Measurements from ENCODE around the gene ANO2. TPM values are rescaled to one million over a fixed set of nuclear protein-coding genes. Genes with fewer than 3 reads are reported as not detected.
A peak's percentile ranks its signal among the peaks of the same experiment; 100 is the strongest.
"Not testable (repeated sequence)": the region's sequence is repeated elsewhere in the genome, so short reads cannot be mapped to it uniquely, and the experiment has no call there.

The ANO2 gene
- total and polyA plus RNA-seq, 5 donors from 2014 or later = 0.10 TPM; not detected in 4

- Mint-ChIP-seq H3K27ac (no peak overlapping the region), H3K27me3 (no peaks in the 10 kb centered on the region), H3K4me3 (no peak overlapping the region), H3K36me3 (no peaks in the 10 kb centered on the region), H3K4me1 (no peaks in the 10 kb centered on the region), H3K9me3 (peaks cover 0 to 3% (median 0%) of the 10 kb centered on the region in 7 donors)
- H3K27me3 ChIP-seq (ENCODE audit: control insufficient read depth, insufficient read depth, low read length) = no peaks in the 10 kb centered on the region
- ATAC-seq (ENCODE audit: low read depth in 2 of 2) (no peak), DNase-seq (no peak)
- no peak overlapping the region for H3K4me3 ChIP-seq (ENCODE audit: low read depth, low read length)
- no peaks in the 10 kb centered on the region for H3K9me3 ChIP-seq (ENCODE audit: control insufficient read depth in 2 of 2, low read length in 2 of 2)
- no peak overlapping the region for H3K27ac ChIP-seq (ENCODE audit: insufficient read depth, low read length, poor library complexity, severe bottlenecking)
- H3K36me3 ChIP-seq (ENCODE audit: control insufficient read depth, insufficient read depth, low read length) = no peaks in the 10 kb centered on the region
- H3K4me1 ChIP-seq (ENCODE audit: control insufficient read depth, insufficient read depth, low read length, poor library complexity, severe bottlenecking) = no peaks in the 10 kb centered on the region
Observed at GRCh38 chr12:5554711-5555110, 390.3 kb downstream of the ANO2 start.

- H3K4me3 Mint-ChIP-seq = no peak overlapping the region
- peaks cover 4% of the 10 kb centered on the region for H3K27me3 Mint-ChIP-seq
- H3K27ac Mint-ChIP-seq = no peak overlapping the region
- no peaks in the 10 kb centered on the region for H3K36me3 ChIP-seq (ENCODE audit: control insufficient read depth, insufficient read depth, low read length)
- DNase-seq = no peak
- no peak overlapping the region for H3K27ac ChIP-seq (ENCODE audit: insufficient read depth, low read length, poor library complexity, severe bottlenecking)
- H3K4me3 ChIP-seq (ENCODE audit: low read depth, low read length) = no peak overlapping the region
- H3K4me1 ChIP-seq (ENCODE audit: control insufficient read depth, insufficient read depth, low read length, poor library complexity, severe bottlenecking) = no peaks in the 10 kb centered on the region
- H3K9me3 ChIP-seq (ENCODE audit: control insufficient read depth in 2 of 2, low read length in 2 of 2) = no peaks in the 10 kb centered on the region
- H3K36me3 Mint-ChIP-seq = no peaks in the 10 kb centered on the region
- H3K27me3 ChIP-seq (ENCODE audit: control insufficient read depth, insufficient read depth, low read length) = no peaks in the 10 kb centered on the region
- no peaks in the 10 kb centered on the region for H3K4me1 Mint-ChIP-seq
- no peak for ATAC-seq (ENCODE audit: low read depth in 2 of 2)
- peaks cover 0 to 11% (median 4%) of the 10 kb centered on the region in 7 donors for H3K9me3 Mint-ChIP-seq
Observed at GRCh38 chr12:5549011-5549410, 396.0 kb downstream of the ANO2 start.

DNA sequence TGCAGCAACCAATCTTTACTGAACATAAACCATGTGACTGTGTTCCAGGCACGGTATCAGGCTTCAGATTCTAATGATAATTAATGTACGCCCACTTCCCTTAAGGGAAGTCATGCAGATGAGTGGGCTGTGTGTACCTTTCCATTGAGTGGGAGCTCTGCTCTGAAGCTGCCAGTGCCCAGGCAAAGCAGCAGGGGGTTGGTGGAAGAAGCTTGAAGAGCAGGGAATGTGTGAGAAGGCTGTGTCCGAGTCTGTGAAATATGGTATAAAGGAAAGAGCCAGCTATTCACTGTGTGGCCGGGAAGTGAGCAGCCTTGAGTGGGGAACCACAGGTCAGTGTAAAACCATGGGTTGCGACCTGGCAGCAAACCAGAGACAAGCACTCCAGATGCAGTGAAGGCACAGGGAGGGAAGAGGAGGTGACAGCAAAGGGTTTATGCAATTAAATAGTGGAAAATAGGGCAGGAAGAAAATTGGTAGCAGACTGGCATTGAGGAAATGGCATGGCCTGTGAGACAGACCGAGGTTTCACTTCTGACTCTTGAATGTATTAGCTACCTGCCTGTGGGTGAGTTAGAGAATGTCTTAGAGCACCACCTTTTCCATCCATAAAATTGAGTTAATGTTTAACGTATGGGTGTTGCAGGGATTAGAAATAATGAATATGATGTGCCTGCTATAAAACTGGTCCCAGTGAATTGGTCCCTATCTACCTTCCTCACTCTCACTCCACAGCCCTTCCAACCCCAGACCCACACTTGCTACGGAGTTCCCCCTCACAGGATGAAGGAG is 396.7 kb downstream of the ANO2 start:
- DNase-seq = no peak
- no peak overlapping the region for H3K4me3 Mint-ChIP-seq
- H3K27ac Mint-ChIP-seq = no peak overlapping the region
- H3K36me3 ChIP-seq (ENCODE audit: control insufficient read depth, insufficient read depth, low read length) = no peaks in the 10 kb centered on the region
- no peaks in the 10 kb centered on the region for H3K9me3 ChIP-seq (ENCODE audit: control insufficient read depth in 2 of 2, low read length in 2 of 2)
- H3K4me1 Mint-ChIP-seq = no peaks in the 10 kb centered on the region
- no peaks in the 10 kb centered on the region for H3K4me1 ChIP-seq (ENCODE audit: control insufficient read depth, insufficient read depth, low read length, poor library complexity, severe bottlenecking)
- peaks cover 4% of the 10 kb centered on the region for H3K27me3 Mint-ChIP-seq
- peaks cover 0 to 17% (median 4%) of the 10 kb centered on the region in 7 donors for H3K9me3 Mint-ChIP-seq
- H3K27me3 ChIP-seq (ENCODE audit: control insufficient read depth, insufficient read depth, low read length) = no peaks in the 10 kb centered on the region
- H3K4me3 ChIP-seq (ENCODE audit: low read depth, low read length) = no peak overlapping the region
- no peak overlapping the region for H3K27ac ChIP-seq (ENCODE audit: insufficient read depth, low read length, poor library complexity, severe bottlenecking)
- H3K36me3 Mint-ChIP-seq = no peaks in the 10 kb centered on the region
- ATAC-seq (ENCODE audit: low read depth in 2 of 2) = no peak

- Mint-ChIP-seq H3K4me3 (no peak overlapping the region), H3K9me3 (peaks cover 0 to 23% (median 6%) of the 10 kb centered on the region in 7 donors), H3K4me1 (no peaks in the 10 kb centered on the region), H3K27ac (no peak overlapping the region), H3K36me3 (no peaks in the 10 kb centered on the region), H3K27me3 (peaks cover 4% of the 10 kb centered on the region)
- H3K4me1 ChIP-seq (ENCODE audit: control insufficient read depth, insufficient read depth, low read length, poor library complexity, severe bottlenecking) = no peaks in the 10 kb centered on the region
- H3K4me3 ChIP-seq (ENCODE audit: low read depth, low read length) = no peak overlapping the region
- no peak overlapping the region for H3K27ac ChIP-seq (ENCODE audit: insufficient read depth, low read length, poor library complexity, severe bottlenecking)
- no peaks in the 10 kb centered on the region for H3K9me3 ChIP-seq (ENCODE audit: control insufficient read depth in 2 of 2, low read length in 2 of 2)
- H3K27me3 ChIP-seq (ENCODE audit: control insufficient read depth, insufficient read depth, low read length) = no peaks in the 10 kb centered on the region
- ATAC-seq (ENCODE audit: low read depth in 2 of 2) (no peak), DNase-seq (no peak)
- no peaks in the 10 kb centered on the region for H3K36me3 ChIP-seq (ENCODE audit: control insufficient read depth, insufficient read depth, low read length)
Observed at GRCh38 chr12:5546616-5547015, 398.4 kb downstream of the ANO2 start.

DNA sequence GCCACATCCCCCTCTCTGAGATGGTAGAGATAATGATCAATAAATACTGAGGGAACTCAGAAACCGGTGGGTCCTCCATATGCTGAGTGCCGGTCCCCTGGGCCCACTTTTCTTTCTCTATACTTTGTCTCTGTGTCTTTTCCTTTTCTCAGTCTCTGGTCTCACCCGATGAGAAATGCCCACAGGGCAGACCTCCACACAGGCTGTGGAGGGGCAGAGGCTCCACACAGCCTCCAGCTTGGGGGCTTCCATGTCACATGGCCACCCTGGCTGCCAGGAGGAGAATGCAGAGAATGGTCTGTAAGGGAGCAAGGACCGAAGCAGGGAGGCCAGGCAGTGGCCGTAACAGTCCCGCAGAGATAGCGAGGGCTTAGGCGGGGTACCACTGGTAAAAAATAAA is 407.3 kb downstream of the ANO2 start:
- Mint-ChIP-seq H3K4me3 (no peak overlapping the region), H3K27ac (no peak overlapping the region), H3K4me1 (no peaks in the 10 kb centered on the region), H3K36me3 (no peaks in the 10 kb centered on the region), H3K27me3 (peaks cover 12% of the 10 kb centered on the region), H3K9me3 (peaks cover 0 to 10% (median 5%) of the 10 kb centered on the region in 7 donors)
- H3K9me3 ChIP-seq (ENCODE audit: control insufficient read depth in 2 of 2, low read length in 2 of 2) = no peaks in the 10 kb centered on the region
- H3K4me1 ChIP-seq (ENCODE audit: control insufficient read depth, insufficient read depth, low read length, poor library complexity, severe bottlenecking) = no peaks in the 10 kb centered on the region
- H3K36me3 ChIP-seq (ENCODE audit: control insufficient read depth, insufficient read depth, low read length) = no peaks in the 10 kb centered on the region
- DNase-seq (no peak), ATAC-seq (ENCODE audit: low read depth in 2 of 2) (no peak)
- no peak overlapping the region for H3K27ac ChIP-seq (ENCODE audit: insufficient read depth, low read length, poor library complexity, severe bottlenecking)
- H3K27me3 ChIP-seq (ENCODE audit: control insufficient read depth, insufficient read depth, low read length) = no peaks in the 10 kb centered on the region
- no peak overlapping the region for H3K4me3 ChIP-seq (ENCODE audit: low read depth, low read length)

GRCh38 chr12:5537026-5537615 is 407.9 kb downstream of the ANO2 start:
- DNase-seq; ATAC-seq (ENCODE audit: low read depth in 2 of 2); H3K4me3 ChIP-seq (ENCODE audit: low read depth, low read length); H3K9me3 ChIP-seq (ENCODE audit: control insufficient read depth in 2 of 2, low read length in 2 of 2); H3K4me3 Mint-ChIP-seq; H3K4me1 ChIP-seq (ENCODE audit: control insufficient read depth, insufficient read depth, low read length, poor library complexity, severe bottlenecking); H3K27ac ChIP-seq (ENCODE audit: insufficient read depth, low read length, poor library complexity, severe bottlenecking); H3K4me1 Mint-ChIP-seq; H3K36me3 Mint-ChIP-seq; H3K36me3 ChIP-seq (ENCODE audit: control insufficient read depth, insufficient read depth, low read length); H3K27me3 ChIP-seq (ENCODE audit: control insufficient read depth, insufficient read depth, low read length): not testable (repeated sequence)
- Mint-ChIP-seq H3K27ac (peak overlapping the region in 1 of 3 donors; percentile 43), H3K9me3 (peaks cover 0 to 12% (median 5%) of the 10 kb centered on the region in 7 donors), H3K27me3 (peaks cover 12% of the 10 kb centered on the region)

DNA sequence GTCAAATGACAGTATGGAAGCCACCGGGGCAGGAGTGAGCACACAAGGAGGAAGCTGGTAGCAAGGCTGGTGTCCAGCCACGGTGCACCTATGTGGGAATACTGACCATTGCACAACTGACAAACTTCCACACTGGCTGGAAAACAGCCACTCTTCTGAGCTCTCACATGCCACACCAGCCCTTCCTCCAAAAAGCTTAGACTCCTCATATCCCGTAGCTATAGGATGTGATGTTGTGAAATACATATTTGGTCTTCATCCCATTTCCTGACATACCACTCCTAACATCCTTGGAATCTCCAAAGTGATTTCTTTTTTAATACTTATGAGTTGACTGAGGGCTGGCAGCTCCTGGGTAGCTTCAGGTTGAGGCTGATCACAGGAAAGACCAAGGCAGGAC is 409.5 kb downstream of the ANO2 start:
- H3K36me3 ChIP-seq (ENCODE audit: control insufficient read depth, insufficient read depth, low read length) = no peaks in the 10 kb centered on the region
- no peaks in the 10 kb centered on the region for H3K9me3 ChIP-seq (ENCODE audit: control insufficient read depth in 2 of 2, low read length in 2 of 2)
- DNase-seq (no peak), ATAC-seq (ENCODE audit: low read depth in 2 of 2) (no peak)
- Mint-ChIP-seq H3K27ac (no peak overlapping the region), H3K27me3 (peaks cover 12% of the 10 kb centered on the region), H3K36me3 (no peaks in the 10 kb centered on the region), H3K9me3 (peaks cover 0 to 9% (median 3%) of the 10 kb centered on the region in 7 donors), H3K4me3 (no peak overlapping the region), H3K4me1 (no peaks in the 10 kb centered on the region)
- H3K27ac ChIP-seq (ENCODE audit: insufficient read depth, low read length, poor library complexity, severe bottlenecking) = no peak overlapping the region
- no peaks in the 10 kb centered on the region for H3K4me1 ChIP-seq (ENCODE audit: control insufficient read depth, insufficient read depth, low read length, poor library complexity, severe bottlenecking)
- H3K4me3 ChIP-seq (ENCODE audit: low read depth, low read length) = no peak overlapping the region
- H3K27me3 ChIP-seq (ENCODE audit: control insufficient read depth, insufficient read depth, low read length) = peaks cover 13% of the 10 kb centered on the region

All from CD4-positive, CD25-positive, alpha-beta regulatory T cell (primary cell).